ENCODE measurements around the gene CSHL1.
"Not testable (repeated sequence)": the region's sequence is repeated elsewhere in the genome, so short reads cannot be mapped to it uniquely, and the experiment has no call there.

CSHL1 gene

DNA sequence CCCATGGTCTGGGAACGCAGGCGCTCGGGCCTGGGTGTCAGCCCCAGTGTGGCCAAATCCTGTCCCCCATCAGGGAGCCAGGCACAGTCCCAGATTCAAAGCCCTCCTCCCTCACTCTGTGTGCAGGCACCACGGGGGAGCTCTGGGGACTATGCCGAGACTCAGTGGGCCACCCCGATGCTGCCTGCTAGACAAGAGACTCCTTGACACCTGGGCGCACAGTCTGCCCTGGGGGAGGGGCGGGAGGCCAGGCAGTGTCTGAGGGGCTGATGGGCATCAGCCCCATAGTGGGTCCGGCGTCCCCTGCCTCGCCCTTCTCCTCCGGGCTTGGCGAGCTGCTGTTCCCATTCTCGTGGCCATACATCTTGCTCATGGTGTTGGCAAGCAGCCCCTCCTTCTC is 29.5 kb upstream of the CSHL1 start:
- DNase-seq (ENCODE audit: low read depth in 2 of 2): no peak

DNA sequence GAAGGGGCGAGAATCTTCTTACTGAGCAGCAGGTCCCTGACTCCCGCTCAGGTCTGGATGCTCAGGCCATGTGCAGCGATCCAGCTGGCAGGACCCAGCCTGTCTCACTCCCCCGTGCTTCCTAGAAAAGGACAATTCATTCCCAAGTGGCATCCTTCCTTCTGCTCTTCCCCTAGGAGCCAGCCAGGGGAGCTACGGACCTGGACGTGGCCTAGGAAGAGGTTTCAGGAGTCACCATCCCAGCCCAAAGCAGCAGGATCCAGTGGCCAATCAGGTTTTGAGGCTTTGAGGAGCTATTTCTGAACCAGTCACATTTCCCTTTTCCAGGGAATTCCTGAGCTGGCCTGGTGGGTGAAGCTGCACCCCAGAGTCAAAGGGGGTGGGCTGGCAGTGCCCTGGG is 28.8 kb upstream of the CSHL1 start:
- no peak for DNase-seq (ENCODE audit: low read depth in 2 of 2)

DNA sequence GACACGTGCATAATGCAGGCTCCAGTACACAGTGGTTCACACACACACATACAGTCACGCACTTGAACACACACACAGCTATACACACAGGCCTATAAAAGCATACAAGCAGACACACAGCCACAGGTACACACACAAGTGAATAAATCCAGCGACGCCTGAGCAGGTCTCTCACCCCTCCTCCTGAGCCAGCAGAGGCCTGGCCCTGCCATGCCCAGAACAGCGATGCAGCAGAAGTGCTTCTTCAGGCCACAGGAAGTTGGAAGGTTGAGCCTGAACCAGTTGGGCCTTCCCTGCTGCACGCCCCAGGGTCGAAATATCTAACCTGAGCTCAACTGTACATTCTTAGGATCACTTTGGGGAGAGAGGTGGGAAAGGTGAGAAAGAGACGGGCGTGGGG is 28.3 kb upstream of the CSHL1 start:
- DNase-seq (ENCODE audit: low read depth in 2 of 2): no peak

DNA sequence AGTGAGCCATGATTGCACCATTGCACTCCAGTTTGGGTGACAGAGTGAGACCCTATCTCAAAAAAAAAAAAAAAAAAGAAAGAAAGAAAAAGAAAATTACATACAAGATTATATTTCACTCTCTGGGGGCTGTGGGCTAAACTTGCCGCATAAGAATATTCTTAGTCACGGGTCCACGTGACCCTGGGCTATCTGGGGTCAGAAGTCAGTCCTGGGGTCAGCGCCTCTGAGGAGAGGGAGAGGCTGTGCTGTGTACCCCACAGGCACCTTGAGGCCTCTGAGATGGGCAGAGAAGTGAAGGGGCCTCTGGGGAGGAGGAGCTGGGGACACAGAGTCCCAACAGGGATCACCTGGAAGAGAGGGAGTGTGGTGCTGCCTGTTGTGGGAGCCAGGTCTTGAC is 26.9 kb upstream of the CSHL1 start:
- DNase-seq (ENCODE audit: low read depth in 2 of 2): no peak

DNA sequence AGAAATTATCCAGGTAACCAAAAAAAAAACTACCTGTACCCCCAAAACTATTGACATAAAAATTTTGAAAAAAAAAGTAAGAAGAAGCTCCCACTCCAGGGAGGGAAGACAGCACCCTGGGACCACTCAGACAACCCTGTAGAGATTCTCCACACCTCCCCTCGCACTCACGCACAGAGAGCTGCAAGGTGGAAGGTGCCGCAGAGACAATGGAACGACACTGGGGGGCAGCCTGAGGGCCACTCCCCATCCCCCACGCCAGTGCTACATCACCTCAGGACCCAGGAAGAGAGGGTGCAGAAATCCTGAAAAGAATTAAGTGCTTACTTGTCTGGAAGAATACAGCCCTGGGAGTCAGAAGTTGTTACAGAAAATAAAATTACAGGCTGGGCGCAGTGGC is 26.3 kb upstream of the CSHL1 start:
- no peak for DNase-seq (ENCODE audit: low read depth in 2 of 2)

DNA sequence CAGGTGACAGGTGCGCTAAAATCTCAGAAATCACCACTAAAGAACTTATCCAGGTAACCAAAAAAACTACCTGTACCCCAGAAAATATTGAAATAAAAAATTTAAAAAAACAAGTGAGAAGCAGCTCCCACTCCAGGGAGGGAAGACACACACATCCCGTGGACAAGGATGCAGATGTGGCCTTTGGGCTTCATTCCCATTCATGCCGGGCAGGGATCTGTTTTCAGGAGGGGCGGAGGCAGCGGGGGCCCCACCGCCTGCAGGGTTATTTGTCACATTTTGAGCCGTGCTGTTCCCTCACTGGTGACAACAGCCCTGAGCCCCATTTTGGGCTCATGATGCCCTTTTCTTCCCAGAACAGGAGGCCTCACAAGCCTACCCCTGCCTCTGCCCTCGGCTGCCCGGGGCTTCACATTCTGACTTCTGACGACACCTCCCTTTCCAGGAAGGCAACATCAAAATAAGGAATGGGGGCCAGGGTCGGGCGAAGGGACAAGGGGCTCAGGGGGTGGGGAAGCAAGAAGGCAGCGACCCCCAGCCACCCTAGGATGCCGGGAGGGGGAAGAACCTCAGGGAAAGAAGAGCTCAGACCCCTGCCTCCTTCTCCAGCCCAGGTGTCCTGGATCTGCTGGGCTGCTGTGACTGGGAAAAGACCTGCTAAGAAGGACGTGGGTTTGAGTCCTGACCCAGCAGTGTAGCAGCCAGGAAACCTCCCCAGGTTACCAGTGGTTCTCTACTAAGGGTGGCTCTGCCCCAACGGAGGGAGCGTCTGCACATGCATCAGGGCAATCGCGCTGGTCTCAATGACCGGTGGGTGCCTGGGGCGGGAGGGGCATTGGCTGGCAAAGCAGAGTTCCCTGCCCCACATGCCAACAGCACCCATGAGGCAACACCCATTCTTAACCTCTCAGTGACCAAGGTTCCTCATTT is 23.4 kb upstream of the CSHL1 start:
- DNase-seq (ENCODE audit: low read depth in 2 of 2): no peak

DNA sequence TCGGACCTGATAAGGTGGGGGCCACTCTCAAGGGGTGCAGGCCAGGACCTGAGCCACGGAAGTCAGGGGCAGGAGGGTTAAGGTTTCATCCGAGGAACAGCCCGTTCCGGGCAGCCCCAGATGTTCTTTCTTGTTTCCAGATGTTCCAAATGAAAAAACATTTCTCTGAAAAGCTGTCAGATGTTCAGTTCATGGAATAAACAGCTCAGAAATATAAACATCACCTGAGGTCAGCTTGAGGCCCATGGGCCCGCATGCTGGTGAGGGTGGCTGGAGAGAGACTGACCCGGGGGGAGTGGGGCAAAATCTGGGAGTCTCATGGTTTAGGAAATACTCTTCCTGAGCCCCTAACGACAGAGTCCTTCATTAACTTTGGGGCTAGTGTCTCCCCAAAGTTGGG is 22.5 kb upstream of the CSHL1 start:
- DNase-seq (ENCODE audit: low read depth in 2 of 2): no peak

DNA sequence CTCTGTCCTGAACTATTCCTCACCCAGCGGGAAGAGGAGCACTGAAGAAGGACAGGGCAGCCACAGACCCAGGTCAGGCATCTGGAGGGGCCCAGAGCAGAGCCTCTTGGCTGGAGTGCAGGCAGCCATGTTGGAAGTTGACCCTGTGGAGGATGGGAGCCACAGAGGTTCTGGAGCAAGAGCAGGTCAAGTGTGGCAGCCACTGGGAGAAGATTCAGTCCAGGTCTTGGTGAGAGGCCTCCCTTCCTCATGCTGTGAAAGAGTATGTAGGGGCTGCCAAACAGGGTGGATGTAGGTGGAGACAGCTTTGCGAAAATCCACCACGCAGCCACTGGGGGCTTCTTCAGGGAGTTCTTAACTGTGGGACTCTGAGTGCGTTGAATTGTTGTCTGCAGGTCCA is 21.7 kb upstream of the CSHL1 start:
- DNase-seq (ENCODE audit: low read depth in 2 of 2): no peak

DNA sequence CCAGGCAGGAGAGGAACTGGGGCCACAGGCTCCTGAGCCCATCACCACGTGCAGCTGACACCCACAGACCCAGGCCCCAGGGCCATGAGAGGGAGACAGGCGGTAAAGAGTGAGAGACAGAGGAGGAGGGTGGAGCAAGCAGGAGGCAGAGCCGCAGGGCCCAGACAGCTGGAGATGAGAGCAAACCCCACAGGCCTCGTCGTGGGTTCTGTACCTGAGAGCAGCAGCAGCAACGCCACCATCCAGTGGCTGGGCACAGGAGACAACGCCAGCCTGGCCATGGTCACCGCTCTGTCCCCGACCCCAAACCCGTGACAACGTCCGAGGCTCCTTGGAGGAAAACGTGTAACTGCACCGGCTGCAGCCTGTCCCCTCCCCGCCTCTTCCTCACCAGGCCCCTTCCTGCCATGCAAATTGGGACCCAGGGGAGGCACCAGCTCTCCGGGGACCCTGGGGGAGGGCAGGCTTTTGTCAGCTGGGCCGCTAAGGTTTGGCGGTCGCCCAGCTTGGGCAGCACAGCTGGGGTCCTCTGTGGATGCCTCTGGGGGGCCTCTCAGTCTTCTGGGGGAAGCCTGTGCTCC is 21.0 kb upstream of the CSHL1 start, which contains the start of gene CD79B:
TSS of gene CD79B (minus strand) at position 351 of the 581 bp plus-strand sequence. CDS start at position 281, 70 bp downstream.
- no peak for DNase-seq (ENCODE audit: low read depth in 2 of 2)

DNA sequence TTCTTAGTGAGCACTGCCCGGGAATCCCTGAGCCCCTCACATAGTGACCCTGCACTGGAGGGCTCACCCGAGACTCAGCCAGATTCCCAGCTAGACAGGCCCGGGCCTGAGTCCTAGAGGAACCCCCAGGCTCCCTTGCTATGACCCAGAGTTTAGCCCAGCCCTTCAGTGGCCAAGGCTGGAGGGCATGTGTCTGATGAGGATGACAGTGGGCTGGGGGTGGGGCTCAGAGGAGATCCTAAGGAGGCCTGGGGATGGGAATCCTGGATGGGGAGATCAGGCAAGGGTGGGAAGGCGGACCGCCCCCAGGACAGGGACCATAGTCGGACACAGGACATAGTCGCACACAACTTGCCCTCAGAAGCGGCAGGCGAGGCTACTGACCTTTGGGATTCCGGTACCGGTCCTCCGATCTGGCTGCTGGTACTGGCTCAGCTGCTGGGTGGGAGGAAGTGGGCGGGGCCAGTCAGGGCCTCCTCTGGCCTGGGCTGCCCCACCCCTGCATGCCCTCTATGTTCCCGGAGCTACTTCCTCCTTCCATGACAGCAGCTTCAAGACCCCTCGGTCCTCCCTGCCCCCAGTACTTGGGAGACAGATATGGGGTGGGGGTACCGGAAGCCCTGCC is 20.0 kb upstream of the CSHL1 start:
- DNase-seq (ENCODE audit: low read depth in 2 of 2): peak; percentile 44 to 52

DNA sequence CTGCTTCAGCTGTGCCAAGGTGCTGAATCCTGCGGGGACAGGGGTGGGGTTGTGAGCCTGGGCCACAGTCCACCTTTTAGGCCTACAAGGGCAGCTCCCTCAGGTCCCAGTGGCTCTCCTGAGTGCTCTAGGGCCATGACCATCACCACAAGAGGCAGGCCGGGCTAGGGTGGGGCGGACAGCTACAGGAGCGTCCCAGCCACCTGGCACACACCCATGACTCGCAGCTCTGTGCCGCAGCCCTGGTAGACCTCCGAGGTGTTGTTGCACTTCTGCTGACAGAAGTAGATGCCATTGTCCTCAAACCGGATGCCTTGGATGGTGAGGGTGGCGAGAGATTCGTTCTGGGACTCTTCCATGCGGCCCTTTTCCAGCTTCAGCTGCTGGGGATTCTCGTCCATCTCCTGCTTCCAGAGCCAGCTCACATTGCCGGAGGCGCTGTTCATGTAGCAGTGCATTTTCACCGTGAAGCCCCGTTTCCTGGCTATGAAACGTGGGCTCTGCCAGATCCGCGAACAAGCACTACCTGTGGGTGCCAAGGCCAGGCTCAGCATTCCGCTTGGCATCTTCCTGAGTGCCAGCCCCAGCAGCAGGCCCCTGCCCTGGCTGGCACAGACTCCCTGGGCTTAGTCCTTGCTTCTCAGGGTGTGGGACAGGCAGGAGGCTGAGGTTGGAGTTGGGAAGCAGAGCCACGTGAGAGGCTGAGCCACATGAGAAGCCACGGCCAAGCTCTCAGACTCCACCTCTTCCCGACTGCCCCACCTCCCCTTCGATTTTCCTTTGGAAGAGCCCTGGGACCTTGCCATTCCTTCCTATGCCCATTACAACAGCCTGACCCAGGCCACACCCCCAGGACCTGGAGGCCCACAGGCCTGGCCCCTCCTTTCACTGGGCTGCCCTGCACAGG is 19.1 kb upstream of the CSHL1 start:
- DNase-seq (ENCODE audit: low read depth in 2 of 2): no peak

DNA sequence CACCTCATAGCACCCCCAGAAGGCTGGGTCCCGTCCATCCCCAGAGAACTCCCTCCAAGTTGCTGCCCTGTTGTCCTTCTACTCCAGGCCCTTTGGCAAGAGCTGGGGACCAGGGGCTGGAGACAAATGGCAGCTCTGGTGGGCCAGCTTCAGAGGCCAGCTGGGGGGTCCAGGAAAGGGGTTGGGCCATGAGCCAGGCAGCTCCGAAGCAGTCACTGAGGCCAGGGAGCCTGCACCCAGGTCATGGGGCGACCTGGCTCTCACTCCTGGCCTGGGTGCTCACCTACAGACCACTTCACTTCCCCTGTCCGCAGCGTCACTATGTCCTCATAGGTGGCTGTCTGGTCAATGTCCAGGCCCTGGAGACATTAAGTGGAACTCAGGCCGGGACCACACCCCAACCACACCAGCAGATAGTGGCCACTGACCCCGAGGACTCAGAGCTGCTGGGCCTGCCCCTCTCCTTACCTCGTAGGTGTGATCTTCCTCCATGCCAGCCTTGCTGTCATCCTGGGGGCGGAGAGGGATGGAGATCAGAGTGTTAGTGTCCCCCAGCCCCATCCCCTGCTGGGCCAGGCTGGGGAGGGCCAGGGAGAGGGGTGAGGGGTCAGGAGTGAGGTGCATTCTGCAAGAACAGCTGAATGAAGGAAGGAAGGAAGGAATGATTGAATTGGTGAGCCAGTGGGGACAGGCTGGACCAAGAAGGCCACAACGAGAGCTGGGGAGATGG is 18.1 kb upstream of the CSHL1 start:
- no peak for DNase-seq (ENCODE audit: low read depth in 2 of 2)

DNA sequence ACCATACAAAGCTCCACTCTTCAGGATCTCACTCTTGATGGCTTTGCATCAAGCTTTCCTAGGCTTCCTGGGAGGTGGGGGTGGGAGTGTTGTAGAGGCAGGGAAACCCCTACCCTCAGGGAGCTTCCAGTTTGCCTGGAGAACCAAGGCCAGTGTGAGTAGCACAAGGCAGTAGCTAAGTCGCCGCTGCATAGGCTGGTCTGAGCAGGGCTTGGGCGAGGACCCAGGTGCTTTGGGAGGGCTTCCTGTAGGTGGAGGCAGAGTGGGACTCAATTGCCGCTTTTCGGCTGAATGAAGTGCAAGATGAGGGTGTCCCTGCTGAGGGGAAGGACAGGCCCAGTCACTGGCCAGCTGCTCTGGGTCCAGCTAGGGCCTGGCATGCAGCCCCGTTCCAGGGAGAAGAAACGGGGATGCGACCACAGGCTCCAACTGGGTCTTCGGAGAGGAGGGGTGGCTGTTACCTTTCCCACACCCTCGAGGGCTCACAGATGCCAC is 17.2 kb upstream of the CSHL1 start:
- no peak for DNase-seq (ENCODE audit: low read depth in 2 of 2)

DNA sequence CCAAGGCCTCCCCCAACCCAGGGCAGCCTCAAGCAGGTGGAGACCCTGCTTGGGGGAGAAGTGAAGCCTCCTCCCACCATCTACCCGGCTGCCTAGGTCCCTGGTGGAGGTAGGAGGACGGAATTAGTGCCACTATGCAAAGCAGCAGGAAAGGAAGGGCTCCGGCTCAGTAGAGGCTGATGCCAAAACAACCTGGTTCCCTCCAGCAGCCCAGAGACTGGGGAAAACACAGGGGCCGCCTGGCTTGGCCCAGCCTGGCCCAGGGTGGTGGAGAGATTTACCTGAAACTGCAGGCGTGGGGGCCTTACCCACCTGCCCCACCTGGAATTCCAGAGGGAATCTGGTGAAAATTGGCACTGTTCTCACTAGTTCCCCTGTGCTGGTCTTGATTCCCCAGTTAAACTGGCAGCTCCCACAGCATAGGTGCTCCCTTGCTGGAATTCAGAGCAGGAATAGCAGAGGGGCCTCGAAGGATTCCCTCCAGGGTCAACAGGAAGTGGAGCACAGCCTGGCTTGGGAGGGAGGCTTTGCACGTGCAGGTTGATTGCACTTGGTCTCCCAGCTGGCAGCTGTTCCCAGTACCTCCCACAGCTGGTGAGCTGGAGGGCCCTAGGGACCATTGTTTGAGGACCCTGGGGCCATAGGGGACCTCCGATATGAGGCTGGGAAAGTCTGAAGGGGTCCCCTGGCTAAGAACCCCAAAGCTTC is 16.6 kb upstream of the CSHL1 start:
- no peak for DNase-seq (ENCODE audit: low read depth in 2 of 2)

DNA sequence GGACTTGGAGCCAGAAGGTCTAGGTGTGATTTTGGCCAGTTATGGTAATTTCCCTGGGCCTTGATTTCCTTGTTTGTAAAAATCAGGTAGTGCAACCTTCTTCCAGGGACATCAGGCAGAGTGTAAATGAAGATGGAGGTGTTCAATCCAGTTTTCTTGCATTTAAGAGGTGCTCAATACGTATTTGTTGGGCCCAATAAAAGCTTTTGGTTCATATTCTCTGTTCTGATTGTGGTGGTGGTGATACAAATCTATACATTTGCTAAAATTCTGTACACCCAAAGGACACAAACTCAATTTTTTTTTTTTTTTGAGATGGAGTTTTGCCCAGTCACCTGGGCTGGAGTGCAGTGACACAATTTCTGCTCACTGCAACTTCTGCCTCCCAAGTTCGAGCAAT is 15.1 kb upstream of the CSHL1 start:
- DNase-seq (ENCODE audit: low read depth in 2 of 2): no peak

DNA sequence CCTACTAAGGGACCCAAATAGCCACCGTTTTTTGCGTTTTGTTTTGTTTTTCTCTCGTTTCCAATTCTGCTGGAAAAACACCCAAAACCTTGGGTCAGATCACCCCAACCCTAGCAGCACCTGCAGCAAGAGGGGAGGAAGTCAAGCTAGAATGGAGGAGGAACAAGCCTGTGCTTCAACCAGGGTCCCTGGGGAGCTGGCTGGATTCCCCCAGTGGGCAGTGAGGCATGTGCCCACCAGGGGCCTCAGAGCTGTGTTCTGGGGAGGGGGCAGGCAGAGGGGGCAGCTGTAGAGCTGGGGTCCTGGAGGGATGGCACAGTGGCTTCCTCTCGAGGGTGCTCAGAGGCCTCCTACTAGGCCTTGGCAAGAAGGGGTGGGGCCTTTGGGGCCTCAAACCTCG is 14.6 kb upstream of the CSHL1 start:
- DNase-seq (ENCODE audit: low read depth in 2 of 2): no peak

DNA sequence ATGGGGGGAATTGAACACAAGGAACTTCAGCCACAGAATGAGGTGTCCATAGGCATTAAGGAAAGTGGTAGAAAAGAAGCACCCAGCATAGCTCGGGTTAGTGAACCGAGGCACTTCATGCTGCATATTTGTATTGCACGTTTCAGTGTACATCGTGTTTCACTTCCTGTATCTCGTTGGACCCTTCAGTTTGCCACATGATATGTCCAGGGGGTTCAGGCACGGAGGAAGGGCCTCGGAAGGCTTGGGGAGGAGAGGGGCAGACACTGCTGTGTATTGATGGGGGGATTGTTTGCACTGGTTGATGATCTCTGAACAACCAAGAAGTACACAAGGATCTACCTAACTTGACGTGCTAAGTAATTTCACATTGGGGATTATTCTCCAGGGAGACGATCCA is 11.3 kb upstream of the CSHL1 start:
- DNase-seq (ENCODE audit: low read depth in 2 of 2): not testable (repeated sequence)

DNA sequence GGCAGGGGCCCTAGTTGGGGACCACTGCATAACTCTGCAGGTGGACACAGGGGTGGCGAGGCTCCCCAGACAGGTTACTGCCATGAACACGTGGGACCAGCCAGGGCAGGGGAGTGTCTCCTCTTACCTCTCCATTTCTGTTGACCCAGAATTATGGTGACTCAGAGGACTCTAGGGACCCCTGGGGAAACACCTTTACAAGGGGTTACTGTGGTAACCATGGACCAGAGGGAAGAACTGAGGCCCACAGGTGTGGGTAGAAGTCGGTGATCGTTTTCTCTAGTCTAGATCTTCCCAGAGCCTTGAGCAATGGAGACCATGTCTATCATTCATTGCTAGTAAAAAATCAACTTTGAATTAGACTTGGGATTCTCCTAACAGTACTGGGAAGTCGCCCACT is 9.7 kb upstream of the CSHL1 start:
- DNase-seq (ENCODE audit: low read depth in 2 of 2): not testable (repeated sequence)

DNA sequence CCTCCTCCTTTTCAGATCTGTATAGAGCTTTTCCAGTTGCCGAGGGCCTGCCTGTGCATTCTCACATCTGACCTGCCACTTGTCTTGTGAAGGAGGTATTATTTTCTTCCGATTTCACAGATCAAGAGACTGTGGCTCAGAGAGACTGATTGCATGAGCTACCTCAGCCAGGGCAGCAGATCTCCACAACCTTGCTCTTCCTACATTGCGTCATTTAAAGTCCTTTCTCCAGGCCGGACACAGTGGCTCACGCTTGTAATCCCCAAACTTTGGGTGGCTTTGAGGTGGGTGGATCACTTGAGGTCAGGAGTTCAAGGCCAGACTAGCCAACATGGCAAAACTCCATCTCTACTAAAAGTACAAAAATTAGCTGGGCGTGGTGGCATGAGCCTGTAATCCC is 9.0 kb upstream of the CSHL1 start:
- not testable (repeated sequence) for DNase-seq (ENCODE audit: low read depth in 2 of 2)

DNA sequence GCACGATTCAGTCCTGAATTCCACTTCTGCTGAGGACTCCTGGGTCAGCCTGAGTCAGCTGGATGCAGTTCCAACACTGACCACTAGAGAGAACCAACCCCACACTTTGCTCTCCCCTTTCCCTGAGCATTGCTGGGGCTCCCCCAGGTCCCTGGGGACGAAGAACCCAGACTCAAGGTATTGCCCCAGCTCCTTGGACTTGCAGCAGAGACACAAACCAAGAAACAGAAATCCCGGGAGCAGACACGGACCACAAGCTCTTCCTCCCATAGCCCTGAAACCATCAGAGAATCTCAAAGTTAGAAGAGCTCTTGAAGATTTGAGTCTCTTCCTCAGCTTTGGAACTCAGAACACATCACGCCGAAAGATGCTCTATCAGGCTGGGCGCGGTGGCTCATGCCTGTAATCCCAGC is 8.3 kb upstream of the CSHL1 start:
- peak; percentile 36 to 77 for DNase-seq (ENCODE audit: low read depth in 2 of 2)

Data from stimulated activated CD4-positive, alpha-beta T cell treated with anti-CD3 and anti-CD28 coated beads, Interleukin-1b, Interleukin-23, amount 100 ng/mL, for 4 hours (primary cell).